Stimulated activated CD8-positive, alpha-beta memory T cell treated with anti-CD3 and anti-CD28 coated beads, Interleukin-4, amount 100 ng/mL, for 1 hour (primary cell): ENCODE data around the gene PSMD14.
"Not testable (repeated sequence)": the region's sequence is repeated elsewhere in the genome, so short reads cannot be mapped to it uniquely, and the experiment has no call there.

Experiments used
- DNase-seq, 2 donors: peaks; one replicate each; pipeline ENCODE4 v3.0.0-alpha.2; 2020; ENCODE audit warnings: low read depth in 2 of 2, low spot score in 1 of 2

The PSMD14 gene

DNA sequence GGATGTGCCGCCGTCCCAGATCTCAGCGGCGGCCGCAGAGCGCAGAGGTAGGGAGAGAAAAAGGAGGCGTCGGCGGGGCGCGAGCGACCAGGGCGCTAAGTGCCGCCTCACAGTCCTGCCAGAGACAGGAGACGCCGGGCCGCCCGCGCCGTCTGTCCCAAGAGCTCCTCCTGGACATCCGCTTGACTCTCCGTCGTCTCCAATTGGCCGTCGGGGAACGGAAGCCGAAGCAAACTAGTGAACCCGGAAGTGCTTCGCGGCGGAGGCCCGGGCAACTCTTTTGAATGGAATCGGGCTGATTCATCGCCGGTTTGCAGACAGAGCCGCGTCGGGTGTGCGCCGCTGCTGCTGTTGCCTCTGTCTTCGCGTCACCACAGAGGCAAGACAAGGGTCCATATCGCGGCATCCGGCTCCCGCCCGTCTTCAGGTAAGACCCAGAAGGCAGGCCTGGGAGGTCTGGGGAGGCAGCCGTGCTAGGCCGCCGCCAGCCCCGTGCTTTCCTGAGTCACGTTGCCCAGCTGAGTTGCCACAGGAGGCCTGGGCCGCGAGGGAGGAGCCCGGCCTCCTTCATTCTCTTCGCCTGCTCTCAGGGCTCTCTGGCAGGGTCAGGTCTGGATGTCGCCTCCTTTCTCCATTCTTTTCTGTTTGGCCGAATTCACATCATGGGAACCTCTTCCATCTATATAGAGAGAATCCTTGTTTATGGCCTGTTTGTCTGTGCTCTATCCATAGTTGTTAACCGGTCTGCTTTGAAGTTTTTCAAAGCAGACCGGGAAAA is at the start of gene PSMD14:
Gene PSMD14 (plus strand): TSS at position 248 of the 778 bp plus-strand sequence. CDS start 10,401 bp downstream, outside the sequence.
- peak; percentile 67 to 78 for DNase-seq

DNA sequence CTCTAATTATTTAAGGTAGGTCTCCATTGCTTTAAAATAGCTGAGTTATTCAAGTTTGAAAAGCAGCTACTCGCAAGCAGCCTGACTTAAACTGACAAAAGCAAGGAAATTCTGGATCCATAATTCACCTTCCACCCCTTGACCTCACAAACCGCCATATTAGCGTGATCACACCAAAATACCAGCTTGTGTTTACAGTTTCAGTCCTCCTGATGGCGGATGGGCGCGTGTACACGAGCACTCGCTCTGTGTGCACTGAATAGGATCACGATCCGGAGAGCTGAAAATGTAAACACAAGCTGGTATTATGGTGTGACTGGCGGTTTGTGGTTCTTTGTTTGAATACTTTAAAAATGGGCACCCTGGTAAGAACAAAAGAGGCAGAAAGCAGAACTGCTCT is 42.4 kb upstream of the PSMD14 start:
- no peak for DNase-seq

DNA sequence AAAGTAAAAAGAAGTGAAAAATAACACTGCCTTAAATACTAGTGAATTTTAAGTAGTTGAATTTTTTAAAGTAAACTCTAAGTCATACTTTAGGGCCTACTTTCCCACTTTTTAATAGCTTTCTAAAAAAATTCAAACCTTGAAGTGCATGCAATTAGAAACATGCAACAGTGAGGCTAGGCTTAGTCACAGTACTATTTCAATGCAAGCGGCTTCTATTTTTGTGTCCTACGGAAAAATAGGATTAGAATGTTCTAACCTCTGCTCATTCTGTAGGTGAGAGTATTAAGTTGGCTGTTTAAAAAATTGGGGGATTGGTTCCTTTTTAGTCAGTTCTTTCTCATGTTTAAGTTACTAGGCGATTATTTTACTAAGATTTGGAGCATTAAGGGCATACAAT is 39.1 kb upstream of the PSMD14 start:
- no peak for DNase-seq

DNA sequence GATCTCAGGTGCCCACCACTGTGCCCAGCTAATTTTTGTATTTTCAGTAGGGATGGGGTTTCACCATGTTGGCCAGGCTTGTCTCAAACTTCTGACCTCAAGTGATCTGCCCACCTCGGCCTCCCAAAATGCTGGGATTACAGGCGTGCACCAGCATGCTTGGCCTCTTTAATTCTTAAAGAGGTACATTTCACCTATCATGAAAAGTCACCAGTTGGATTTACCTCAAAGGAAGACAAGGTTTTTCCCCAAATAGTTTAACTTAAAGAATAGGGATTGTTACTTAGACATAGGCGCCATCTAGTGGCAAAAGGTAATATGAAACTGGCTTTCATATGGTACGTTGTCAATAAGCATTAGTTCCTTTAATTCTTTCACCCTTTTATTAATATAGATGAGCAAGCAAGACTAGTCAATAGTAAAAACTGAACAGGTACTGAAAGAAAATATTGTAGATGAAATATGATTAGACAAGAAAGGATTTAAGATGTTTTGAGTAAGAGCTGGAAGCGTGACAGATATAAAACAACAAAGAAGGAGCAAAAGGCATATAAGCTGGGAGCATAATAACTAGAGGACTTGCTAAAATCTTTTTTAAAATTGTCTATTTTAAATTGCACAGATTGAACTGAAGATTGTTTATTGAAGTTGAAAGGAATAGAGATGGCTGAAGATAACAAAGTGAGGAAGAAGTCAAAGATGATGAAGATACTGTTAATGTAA is 35.0 kb upstream of the PSMD14 start:
- DNase-seq: no peak

DNA sequence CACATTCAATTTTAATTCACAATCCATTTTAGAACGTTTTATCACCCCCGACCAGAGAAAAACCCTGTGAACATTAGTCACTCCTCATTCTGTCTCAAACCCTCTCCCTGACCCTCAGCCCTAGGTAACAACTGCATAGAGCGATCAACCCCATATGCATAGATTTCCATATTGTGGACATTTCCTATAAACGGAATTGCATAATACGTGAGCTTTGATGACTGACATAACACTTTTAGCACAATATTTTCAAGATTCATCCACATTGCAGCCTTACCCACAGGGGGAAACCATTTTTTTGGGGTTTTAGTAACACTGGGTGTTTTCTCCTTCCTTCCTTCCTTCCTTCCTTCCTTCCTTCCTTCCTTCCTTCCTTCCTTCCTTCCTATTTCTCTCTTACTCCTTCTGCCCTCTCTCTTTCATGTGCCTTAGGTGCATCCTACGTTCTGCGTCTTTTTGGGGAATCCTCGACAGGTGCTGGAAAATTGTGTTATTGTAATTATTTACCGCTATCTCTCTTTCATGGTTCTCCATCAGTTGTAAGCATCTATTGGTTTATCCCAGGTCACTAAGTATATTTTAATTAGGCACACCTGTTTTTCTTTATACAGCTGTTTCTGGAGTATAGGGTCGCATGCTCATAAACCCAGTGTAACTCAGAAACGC is 29.5 kb upstream of the PSMD14 start:
- not testable (repeated sequence) for DNase-seq

DNA sequence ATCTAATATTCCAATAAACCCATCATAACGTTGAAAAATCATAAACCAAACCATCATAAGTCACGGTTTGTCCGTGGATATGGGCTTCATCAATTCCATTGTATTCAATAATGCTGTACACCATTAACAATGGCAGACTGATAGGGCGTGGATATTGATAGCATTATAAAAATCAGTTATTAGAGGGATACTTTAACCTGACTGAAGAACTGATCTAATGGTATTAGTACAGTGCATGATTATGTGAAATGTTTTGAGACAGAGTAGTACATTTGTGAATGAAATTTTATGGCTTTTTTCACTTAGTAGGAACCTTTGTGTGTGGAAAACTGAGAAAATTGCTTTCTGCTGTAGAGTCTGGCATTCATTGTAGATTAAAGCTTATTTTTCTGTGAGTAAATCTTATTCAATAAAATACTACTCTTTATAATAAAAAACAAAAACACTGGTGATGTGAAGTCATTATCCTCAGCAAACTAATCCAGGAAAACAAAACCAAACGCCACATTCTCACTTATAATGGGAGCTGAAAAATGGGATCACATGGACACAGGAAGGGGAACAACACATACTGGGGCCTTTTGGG is 28.9 kb upstream of the PSMD14 start:
- not testable (repeated sequence) for DNase-seq

DNA sequence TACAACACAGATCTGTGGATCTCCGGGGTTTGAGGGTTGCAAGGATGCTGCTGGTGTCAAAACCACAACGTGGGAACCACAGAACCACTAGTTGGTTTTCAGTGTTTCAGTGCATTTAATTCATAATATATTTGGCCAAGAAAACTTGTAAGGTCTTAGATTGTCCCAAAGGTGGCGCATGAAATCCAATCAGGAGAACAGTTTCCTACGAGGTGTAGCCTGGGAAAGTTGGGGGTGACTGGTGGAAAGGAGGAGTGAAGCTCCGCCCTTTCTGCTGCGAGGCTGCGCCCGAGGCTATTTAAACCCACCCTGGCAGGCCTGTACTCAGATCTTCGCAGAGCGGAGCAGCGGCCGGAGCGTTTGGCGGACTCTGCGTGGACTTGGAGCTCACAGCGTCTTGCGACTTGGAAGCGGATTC is 27.3 kb upstream of the PSMD14 start:
- not testable (repeated sequence) for DNase-seq

DNA sequence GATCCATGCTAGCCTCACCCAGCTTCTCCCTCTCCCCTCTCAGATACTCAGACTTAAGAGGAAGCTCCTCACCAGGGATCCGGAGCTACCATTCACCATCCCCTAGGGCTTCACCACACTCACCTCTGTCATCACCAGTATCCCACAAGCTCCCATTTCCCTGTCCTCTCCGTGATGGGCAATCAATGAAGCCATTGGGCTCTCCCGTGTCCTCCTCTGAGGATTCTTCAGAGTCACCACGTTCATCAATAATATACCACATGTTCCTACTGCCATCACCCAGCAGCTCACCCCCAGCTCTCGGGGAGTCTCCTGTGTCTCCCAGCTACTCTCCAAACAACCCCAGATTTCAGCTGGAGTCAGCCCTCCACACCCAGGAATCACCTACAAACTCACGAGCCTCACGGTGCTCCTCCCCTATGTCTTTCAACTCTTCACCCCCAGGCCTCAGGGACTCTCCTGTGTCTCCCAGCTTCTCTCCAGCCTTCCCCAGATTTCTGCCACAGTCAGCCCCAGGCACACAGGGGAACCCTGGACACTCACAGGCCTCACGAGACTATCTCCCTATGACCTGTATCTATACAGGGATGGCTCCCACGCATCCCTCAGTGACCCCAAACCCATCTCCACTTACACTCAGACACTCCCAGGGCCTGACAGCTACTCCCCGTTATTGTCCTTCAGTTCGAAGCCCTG is 26.5 kb upstream of the PSMD14 start:
- DNase-seq: not testable (repeated sequence)

DNA sequence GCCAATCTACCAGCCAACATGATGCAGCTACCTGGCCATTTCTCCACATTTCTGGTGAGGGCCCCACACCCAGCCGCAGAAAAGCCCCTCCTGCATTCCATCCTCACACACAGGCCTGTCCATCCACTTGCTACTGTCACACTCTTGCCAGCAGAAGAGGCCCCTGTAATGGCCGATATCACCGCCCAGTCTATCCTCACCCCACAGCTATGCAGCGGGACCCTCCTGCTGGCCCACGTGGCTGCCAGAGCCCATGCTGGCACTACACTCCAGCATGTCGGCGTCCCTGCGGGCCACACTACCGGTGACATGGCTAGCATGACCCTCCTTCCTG is 25.9 kb upstream of the PSMD14 start:
- DNase-seq: not testable (repeated sequence)

DNA sequence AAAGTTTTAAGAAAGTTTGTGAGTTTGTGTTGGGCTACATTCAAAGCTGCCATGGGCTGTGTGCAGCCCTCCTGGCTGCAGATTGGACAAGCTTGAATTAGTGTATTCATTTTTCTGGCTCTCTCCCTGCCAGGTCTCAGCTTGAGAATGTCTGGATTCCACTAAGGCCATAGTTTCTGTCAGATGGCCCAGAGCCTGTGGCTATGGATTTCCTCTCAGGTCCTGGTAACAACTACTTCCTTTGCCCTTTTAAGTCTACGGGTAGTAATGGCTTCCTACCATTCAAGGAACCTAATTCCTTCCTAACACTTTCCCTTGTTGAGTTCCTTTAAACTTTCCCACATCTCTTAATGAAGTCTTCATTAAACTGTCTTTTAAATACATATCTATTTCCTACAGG is 24.3 kb upstream of the PSMD14 start:
- no peak for DNase-seq

DNA sequence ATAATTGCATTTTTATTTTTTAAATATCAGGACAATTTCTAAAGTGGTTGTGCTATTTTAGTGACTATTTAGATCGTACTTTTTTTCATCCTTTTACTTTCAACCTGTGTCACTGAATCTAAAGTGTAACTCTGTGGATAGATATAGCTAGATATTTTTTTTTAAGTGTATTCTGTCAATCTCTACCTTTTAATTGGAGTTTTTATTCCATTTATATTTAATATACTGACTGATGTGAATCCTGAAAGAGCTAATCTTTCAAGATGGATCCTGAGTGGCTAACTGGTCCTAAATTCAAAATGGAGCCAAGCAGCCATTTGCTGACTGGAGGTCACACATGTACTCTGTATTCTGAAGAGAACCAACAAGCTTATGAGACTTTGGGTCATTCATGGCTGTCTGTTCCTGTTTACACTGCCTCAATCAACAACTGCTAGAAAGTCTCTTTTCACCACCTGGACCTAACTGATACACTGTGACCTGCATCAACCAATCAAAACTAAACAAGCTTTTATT is 4.6 kb upstream of the PSMD14 start:
- no peak for DNase-seq

DNA sequence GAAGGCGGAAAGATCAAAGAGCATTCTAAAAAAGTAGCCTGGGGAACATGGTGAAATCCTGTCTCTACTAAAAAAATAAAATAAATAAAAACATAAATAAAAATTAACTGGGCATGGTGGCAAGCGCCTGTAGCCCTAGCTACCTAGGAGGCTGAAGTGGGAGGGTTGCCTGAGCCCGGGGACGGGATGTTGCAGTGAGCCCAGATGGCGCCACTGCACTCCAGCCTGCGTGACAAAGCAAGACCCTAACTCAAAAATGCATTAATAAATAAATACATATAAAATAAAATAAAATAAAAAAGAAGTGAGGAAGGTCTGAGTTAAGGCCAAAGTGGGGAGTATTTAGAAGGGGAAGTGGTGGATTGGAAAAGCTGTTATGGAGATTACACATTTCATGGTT is 1.3 kb upstream of the PSMD14 start:
- no peak for DNase-seq

DNA sequence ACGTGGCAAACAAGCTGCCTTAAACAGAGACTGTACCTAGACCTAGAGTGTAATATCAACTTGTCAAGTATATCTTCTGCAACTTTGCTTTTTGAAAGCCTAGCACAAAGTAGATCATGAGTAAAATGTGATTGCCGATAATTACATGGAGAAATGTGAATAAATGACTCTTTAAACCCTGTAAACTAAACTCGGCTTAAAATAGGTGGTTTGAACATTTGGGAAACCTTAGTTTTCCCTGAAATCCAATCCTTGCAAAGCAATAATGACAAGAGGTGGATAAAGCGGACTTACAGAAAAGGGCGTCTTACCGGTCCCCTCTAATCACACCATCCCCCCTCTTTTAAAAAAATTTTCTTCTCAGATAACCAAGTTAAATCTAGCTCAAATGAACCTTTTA is 549 bp upstream of the PSMD14 start:
- DNase-seq: no peak

DNA sequence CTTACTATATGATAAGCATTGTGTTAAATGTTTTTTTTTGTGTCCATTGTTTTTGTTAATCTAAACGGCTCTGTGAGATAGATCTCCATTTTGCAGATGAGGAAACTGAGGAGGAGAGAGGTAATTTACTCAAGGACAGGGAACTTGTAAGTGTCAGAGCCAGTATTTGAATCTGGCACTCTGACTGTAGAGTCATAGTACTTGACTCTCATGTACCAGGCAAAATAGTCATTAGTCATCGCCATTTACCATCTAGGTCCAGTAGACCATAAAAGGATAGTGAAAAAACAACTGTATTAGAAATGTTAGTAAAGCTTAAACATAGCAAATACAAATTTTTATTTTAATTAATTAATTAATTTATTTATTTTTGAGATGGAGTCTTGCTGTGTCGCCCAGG is 4.8 kb downstream of the PSMD14 start:
- no peak for DNase-seq

DNA sequence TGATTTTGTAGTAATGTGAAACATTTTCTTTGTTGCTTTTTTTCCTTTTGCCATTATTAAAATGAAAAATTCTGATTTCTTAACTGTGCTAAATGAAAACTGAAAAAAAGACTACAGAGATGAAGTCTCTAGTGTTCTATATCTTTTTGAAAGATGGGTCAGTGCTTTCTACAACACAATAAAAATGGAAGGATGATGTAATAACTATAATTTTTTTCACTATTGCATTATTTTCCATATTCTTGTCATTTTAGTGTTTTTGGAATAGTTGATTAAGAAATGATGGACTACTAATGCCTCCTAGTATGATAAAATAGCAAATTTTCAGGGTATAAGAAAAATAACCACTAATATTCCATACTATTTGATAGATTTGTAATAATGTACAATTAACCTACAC is 7.2 kb downstream of the PSMD14 start:
- no peak for DNase-seq

DNA sequence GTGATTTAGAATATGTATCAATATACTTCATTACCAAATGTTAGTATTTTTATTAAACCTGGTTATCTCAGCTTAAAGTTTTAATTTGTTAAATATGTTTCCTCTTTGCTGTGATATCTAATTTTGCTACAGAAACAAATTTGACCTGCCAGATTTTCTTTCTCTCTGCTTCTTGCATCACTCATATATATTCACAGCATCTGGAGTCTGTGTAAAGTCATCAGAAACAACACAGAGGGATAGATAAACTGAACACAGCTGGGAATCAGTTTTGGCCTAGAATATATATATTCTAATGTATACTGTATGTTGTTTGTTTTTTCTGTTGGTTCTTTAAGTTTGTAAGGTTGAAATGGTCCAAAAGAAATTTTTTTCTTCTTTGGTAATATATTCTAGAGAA is 8.5 kb downstream of the PSMD14 start:
- no peak for DNase-seq

DNA sequence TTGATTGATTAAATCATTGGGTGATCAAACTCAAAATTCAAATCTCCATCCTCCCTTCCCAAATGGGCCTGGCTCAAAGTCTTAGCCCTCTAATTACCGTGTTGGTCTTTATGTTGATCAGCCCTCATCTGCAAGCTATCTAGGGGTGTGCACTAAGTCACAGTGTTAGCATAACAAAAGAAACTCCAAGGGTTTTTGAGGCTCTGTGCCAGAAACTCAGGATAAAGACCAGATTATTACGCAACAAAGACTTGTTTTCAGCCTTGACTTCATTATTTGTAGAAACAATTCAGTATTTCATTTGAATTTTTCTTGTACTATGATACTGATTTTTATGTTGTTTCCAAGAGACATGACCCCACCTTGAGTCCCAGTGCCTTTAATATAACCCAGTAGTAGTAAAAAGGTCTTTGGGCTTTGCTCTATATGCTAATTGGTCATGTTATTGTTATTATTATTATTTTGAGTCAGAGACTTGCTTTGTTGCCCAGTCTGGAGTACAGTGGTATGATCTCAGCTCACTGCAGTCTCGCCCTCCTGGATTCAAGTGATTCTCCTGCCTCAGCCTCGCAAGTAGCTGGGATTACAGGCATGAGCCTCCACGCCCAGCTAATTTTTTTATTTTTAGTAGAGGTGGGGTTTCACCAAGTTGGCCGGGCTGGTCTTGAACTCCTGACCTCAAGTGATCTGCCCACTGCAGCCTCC is 13.9 kb downstream of the PSMD14 start:
- DNase-seq: no peak

DNA sequence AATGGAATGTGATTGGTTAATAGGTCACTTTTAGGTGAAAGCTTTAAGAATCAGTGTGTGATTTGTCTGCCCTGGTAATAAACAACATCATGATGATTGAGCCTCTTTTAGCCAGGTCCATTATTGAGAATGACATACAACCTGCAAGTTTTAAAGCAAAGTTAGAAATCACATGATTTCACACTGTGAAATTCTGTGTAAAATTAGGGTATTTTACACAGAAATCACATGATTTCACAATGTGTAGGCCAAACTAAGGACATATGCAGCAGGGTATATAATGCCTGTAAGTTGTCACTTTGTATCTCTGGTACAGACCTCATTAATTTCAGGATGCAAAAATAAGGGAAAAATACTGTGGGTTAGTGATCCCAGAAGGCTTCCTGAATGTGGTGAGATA is 16.7 kb downstream of the PSMD14 start:
- DNase-seq: no peak

DNA sequence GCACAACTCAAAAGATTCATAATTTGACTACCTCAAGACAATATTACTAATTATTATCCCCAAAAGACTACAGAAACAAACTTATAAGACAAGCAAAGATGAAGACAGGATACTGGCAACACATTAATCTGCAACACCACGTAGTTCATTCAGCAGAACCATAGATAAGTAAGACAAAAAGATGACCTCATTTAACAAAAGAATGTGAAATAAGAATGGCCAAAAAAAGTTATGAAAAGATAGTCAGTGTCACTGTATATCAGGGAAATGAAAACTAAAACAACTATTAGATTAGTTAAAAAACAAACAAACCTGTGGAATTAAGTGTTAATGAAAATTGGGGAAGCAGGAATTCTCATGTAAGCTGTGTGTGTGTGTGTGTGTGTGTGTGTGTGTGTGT is 19.4 kb downstream of the PSMD14 start:
- DNase-seq: no peak

DNA sequence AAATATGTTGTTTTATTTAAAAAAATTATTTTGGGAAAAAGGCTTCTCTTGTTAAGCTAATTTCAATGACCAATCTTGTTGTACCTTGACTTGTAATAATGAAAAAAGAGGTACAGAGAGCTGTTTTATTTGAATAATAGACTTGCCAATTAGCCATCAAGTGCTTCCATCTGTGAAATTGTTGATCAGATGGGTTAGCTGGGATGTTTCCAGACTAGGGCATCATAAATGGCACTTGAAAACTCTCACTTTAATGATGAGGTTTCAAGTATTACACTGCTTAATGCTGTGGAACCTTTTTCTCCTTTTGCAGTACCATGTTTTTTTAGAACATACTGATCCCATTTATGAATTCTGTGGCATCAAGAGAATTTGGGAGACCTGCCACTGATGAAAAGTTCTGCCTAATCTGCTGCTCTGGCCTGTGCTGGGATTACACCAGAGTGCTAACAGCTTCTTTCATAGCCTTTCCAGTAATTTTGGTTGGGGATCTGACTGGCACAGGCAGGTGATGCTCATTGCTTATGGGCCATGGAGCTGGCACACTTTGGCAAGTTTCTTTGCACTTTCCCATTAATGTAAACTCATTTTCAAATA is 24.2 kb downstream of the PSMD14 start:
- no peak for DNase-seq
